Esophagus squamous epithelium (tissue), 4 donors: ENCODE measurements around the gene VOPP1.

ENCODE experiments used
- CTCF ChIP-seq, 6 experiments: fragments of 450-650 bp in 4 of 6; fragments of 200-600 bp in 2 of 6; sonication (generic) in 2 of 6; IDR thresholded peaks; one replicate each; pipeline ENCODE4 v1.5.1; 2016 to 2019; ENCODE audit warnings: antibody characterized with exemption in 6 of 6, mild to moderate bottlenecking in 4 of 6, moderate library complexity in 4 of 6
- POLR2A ChIP-seq, 4 donors: fragments of 450-650 bp; IDR thresholded peaks; one replicate each; pipeline ENCODE4 v1.6.1; 2017; ENCODE audit warnings: antibody characterized with exemption in 4 of 4, mild to moderate bottlenecking in 4 of 4, moderate library complexity in 3 of 4

GRCh38 chr7:55555160-55555559 lies 17.1 kb downstream of the VOPP1 start:
- TF ChIP-seq CTCF (IDR thresholded peaks at IDR 0.05) (no peak), POLR2A (IDR thresholded peaks at IDR 0.05) (no peak)
